ENCODE data around the gene LGI4.
A peak's percentile ranks its signal among the peaks of the same experiment; 100 is the strongest.

LGI4 gene

GRCh38 chr19:35134601-35135242, at the start of gene LGI4:
LGI4 (minus strand) TSS chr19:35135059; CDS start chr19:35134680, 379 bp downstream.
- in situ Hi-C loops (cut with MboI; ENCODE audit: low pct_unique_long_range_greater_than_20kb, low sequenced_read_pairs) = no loop called here

GRCh38 chr19:35184267-35184666, 49.4 kb upstream of the LGI4 start:
- in situ Hi-C loops (cut with MboI; ENCODE audit: low pct_unique_long_range_greater_than_20kb, low sequenced_read_pairs) = no loop called here
- DNase-seq = no peak

More at GRCh38 chr19:35134601-35135242, at the start of gene LGI4:
- DNase-seq = no peak

GRCh38 chr19:35181387-35181786, 46.5 kb upstream of the LGI4 start:
- in situ Hi-C loops (cut with MboI; ENCODE audit: low pct_unique_long_range_greater_than_20kb, low sequenced_read_pairs) = no loop called here
- no peak for DNase-seq

GRCh38 chr19:35179830-35180229, 45.0 kb upstream of the LGI4 start:
- in situ Hi-C loops (cut with MboI; ENCODE audit: low pct_unique_long_range_greater_than_20kb, low sequenced_read_pairs) = no loop called here
- no peak for DNase-seq

- in situ Hi-C loops (cut with MboI; ENCODE audit: low pct_unique_long_range_greater_than_20kb, low sequenced_read_pairs) = no loop called here
These were observed 43.8 kb upstream of the LGI4 start for GRCh38 chr19:35178701-35179100.

GRCh38 chr19:35177377-35178274, 42.8 kb upstream of the LGI4 start:
- no peak for DNase-seq
- in situ Hi-C loops (cut with MboI; ENCODE audit: low pct_unique_long_range_greater_than_20kb, low sequenced_read_pairs) = no loop called here

More at GRCh38 chr19:35178701-35179100, 43.8 kb upstream of the LGI4 start:
- no peak for DNase-seq

GRCh38 chr19:35176181-35176570, 41.3 kb upstream of the LGI4 start:
- in situ Hi-C loops (cut with MboI; ENCODE audit: low pct_unique_long_range_greater_than_20kb, low sequenced_read_pairs) = no loop called here
- no peak for DNase-seq

GRCh38 chr19:35174226-35174625, 39.4 kb upstream of the LGI4 start:
- in situ Hi-C loops (cut with MboI; ENCODE audit: low pct_unique_long_range_greater_than_20kb, low sequenced_read_pairs) = no loop called here
- DNase-seq = no peak

GRCh38 chr19:35171730-35172129, 36.9 kb upstream of the LGI4 start:
- no peak for DNase-seq
- in situ Hi-C loops (cut with MboI; ENCODE audit: low pct_unique_long_range_greater_than_20kb, low sequenced_read_pairs) = no loop called here

GRCh38 chr19:35170359-35171061, 35.7 kb upstream of the LGI4 start:
- in situ Hi-C loops (cut with MboI; ENCODE audit: low pct_unique_long_range_greater_than_20kb, low sequenced_read_pairs) = no loop called here
- DNase-seq = no peak

GRCh38 chr19:35169221-35169995, 34.5 kb upstream of the LGI4 start:
- in situ Hi-C loops (cut with MboI; ENCODE audit: low pct_unique_long_range_greater_than_20kb, low sequenced_read_pairs) = no loop called here
- no peak for DNase-seq

- in situ Hi-C loops (cut with MboI; ENCODE audit: low pct_unique_long_range_greater_than_20kb, low sequenced_read_pairs) = no loop called here
- no peak for DNase-seq
These were observed 33.3 kb upstream of the LGI4 start for GRCh38 chr19:35168196-35168595.

GRCh38 chr19:35167251-35168119, 32.6 kb upstream of the LGI4 start:
- in situ Hi-C loops (cut with MboI; ENCODE audit: low pct_unique_long_range_greater_than_20kb, low sequenced_read_pairs) = no loop called here
- peak; percentile 89 for DNase-seq

- in situ Hi-C loops (cut with MboI; ENCODE audit: low pct_unique_long_range_greater_than_20kb, low sequenced_read_pairs) = no loop called here
- no peak for DNase-seq
These were observed 31.5 kb upstream of the LGI4 start for GRCh38 chr19:35166100-35167063.

- in situ Hi-C loops (cut with MboI; ENCODE audit: low pct_unique_long_range_greater_than_20kb, low sequenced_read_pairs) = no loop called here
- no peak for DNase-seq
These were observed 30.6 kb upstream of the LGI4 start for GRCh38 chr19:35165200-35166058.

GRCh38 chr19:35164418-35164817, 29.6 kb upstream of the LGI4 start:
- no peak for DNase-seq

More at GRCh38 chr19:35164418-35164817, 29.6 kb upstream of the LGI4 start:
- in situ Hi-C loops (cut with MboI; ENCODE audit: low pct_unique_long_range_greater_than_20kb, low sequenced_read_pairs) = no loop called here
